Stimulated activated naive CD8-positive, alpha-beta T cell treated with anti-CD3 and anti-CD28 coated beads, Interleukin-15, amount 100 ng/mL, for 72 hours (primary cell): Measurements from ENCODE around the gene CECR2.
A peak's percentile ranks its signal among the peaks of the same experiment; 100 is the strongest.

Source experiments
- ATAC-seq: fragments of 150-1000 bp; cut with Tn5 transposase; 2 replicates; pipeline ENCODE4 v1.10.0; 2021; ENCODE audit warnings: mild to moderate bottlenecking, moderate library complexity
- DNase-seq, 2 donors: peaks; one replicate each; pipeline ENCODE4 v3.0.0; 2021 to 2022
- H3K27ac Mint-ChIP-seq, 2 donors: one replicate each; pipeline ENCODE4 v1.8.0; 2022; ENCODE audit warnings: mild to moderate bottlenecking in 2 of 2, mixed read lengths in 2 of 2, moderate library complexity in 2 of 2
- H3K27me3 Mint-ChIP-seq: one replicate; pipeline ENCODE4 v1.8.0; 2022; ENCODE audit warnings: mixed read lengths
- H3K4me1 Mint-ChIP-seq: one replicate; pipeline ENCODE4 v1.8.0; 2022; ENCODE audit warnings: mild to moderate bottlenecking, mixed read lengths
- H3K4me3 Mint-ChIP-seq, 2 donors: one replicate each; pipeline ENCODE4 v1.8.0; 2022; ENCODE audit warnings: mild to moderate bottlenecking in 2 of 2, mixed read lengths in 2 of 2, moderate library complexity in 1 of 2
- H3K9me3 Mint-ChIP-seq, 2 donors: one replicate each; pipeline ENCODE4 v1.8.0; 2022; ENCODE audit warnings: mixed read lengths in 2 of 2

The CECR2 gene

DNA sequence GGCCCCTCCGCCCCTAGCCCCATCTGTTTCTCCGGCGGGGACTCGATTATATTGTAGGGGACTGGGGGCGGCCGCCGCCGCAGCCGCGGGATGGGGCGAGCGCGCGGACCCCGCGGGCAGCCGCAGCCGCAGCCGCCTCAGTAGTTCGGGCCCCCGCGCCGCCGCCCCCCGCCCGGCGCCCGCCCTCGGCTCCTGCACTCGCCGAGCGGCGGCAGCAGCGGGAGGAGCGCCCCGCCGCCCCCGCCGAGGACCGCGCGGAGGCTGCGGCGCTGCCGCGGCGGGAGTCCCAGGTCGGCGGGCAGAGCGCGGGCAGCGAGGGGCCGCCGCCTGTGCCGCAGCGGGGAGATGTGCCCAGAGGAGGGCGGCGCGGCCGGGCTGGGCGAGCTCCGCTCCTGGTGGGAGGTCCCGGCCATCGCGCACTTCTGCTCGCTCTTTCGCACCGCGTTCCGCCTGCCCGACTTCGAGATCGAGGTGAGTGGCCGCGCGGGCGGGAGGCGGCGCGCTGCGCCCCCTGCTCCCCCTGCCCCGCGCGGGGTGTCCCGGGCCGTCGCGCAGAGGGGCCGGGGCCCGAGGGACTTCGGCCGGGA lies at the start of gene CECR2:
Gene CECR2 (plus strand): TSS at position 22 of the 587 bp plus-strand sequence. CDS start 324 bp downstream, at position 346.
- H3K27ac Mint-ChIP-seq: no peak within 1 kb of the TSS
- peaks cover 32% of the 10 kb centered on the region for H3K4me1 Mint-ChIP-seq
- peak; percentile 62 for ATAC-seq
- H3K4me3 Mint-ChIP-seq: peak within 1 kb of the TSS; percentile 85
- H3K27me3 Mint-ChIP-seq: peaks cover 54% of the 10 kb centered on the region
- no peaks in the 10 kb centered on the region for H3K9me3 Mint-ChIP-seq
- DNase-seq: peak; percentile 21 to 31

GRCh38 chr22:17319546-17319945 lies 49.7 kb upstream of the CECR2 start:
- H3K4me1 Mint-ChIP-seq: no peaks in the 10 kb centered on the region
- no peak overlapping the region for H3K4me3 Mint-ChIP-seq
- DNase-seq: no peak

DNA sequence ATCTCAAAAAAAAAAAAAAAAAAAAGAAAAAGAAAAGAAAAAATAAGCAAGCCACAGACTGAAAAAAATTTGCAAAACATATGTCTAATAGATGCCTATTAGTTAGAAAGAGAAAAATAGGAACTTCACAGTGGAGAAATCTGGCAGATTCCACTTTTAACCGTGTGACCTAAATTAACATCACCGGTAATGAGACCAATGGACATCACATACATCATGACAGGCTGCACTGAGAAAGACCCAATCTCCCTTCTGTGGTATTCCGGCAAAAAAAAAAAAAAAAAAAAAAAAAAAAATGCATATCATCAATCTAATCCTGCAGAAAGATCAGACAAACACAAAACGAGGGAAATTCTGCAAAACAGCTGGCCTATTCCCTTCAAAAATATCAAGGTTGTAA lies 46.7 kb upstream of the CECR2 start:
- Mint-ChIP-seq H3K4me3 (no peak overlapping the region), H3K4me1 (no peaks in the 10 kb centered on the region), H3K27me3 (no peaks in the 10 kb centered on the region), H3K9me3 (peaks cover 0 to 5% of the 10 kb centered on the region in 2 donors), H3K27ac (no peak overlapping the region)
- DNase-seq (no peak), ATAC-seq (no peak)

More at GRCh38 chr22:17319546-17319945, 49.7 kb upstream of the CECR2 start:
- no peaks in the 10 kb centered on the region for H3K27me3 Mint-ChIP-seq
- no peaks in the 10 kb centered on the region for H3K9me3 Mint-ChIP-seq
- no peak overlapping the region for H3K27ac Mint-ChIP-seq
- no peak for ATAC-seq

DNA sequence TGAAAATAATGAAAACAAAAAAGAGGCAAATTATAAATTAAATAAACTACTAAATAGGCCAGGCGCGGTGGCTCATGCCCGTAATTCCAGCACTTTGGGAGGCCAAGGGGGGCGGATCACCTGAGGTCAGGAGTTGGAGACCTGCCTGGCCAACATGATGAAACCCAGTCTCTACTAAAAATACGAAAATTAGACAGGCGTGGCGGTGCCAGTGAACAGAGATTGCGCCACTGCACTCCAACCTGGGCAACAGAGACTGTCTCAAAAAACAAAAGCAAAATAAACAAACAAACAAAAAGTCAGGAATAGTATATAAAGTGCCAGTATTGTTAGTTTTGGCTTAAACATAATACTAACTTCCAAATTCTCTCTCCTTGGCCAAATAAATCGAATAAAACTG lies 37.6 kb upstream of the CECR2 start:
- no peak for ATAC-seq
- Mint-ChIP-seq H3K27ac (peak overlapping the region in 1 of 2 donors; percentile 8), H3K27me3 (no peaks in the 10 kb centered on the region), H3K4me1 (no peaks in the 10 kb centered on the region), H3K9me3 (no peaks in the 10 kb centered on the region), H3K4me3 (no peak overlapping the region)
- no peak for DNase-seq

GRCh38 chr22:17332109-17332800 lies 37.0 kb upstream of the CECR2 start:
- no peak for DNase-seq
- H3K27ac Mint-ChIP-seq: peak overlapping the region in 1 of 2 donors; percentile 42
- H3K4me1 Mint-ChIP-seq: no peaks in the 10 kb centered on the region
- H3K27me3 Mint-ChIP-seq: no peaks in the 10 kb centered on the region
- H3K4me3 Mint-ChIP-seq: no peak overlapping the region
- ATAC-seq: no peak
- no peaks in the 10 kb centered on the region for H3K9me3 Mint-ChIP-seq

DNA sequence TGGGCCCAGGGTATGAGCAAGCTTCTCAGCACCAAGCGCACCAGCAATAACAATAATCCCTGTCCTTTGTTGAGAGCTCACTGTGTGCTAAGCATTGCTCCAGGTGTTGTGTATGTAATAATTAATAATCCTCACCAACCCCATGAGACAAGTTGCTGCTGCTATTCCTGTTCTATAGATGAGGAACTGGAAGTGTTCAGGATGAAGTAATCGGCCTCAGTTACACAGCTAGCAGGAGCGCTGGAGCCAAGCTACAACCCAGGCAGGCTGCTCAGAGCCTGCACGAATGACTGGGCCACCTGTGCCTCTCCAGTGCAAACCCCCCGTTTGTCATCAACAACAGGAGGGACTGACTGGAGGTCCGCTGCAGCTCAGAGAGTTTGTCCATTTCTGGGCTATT lies 35.2 kb upstream of the CECR2 start:
- no peak for DNase-seq
- Mint-ChIP-seq H3K4me1 (no peaks in the 10 kb centered on the region), H3K27ac (peak overlapping the region; percentile 29 to 63), H3K4me3 (no peak overlapping the region), H3K27me3 (no peaks in the 10 kb centered on the region), H3K9me3 (no peaks in the 10 kb centered on the region)
- no peak for ATAC-seq

GRCh38 chr22:17334983-17335382 lies 34.3 kb upstream of the CECR2 start:
- H3K27ac Mint-ChIP-seq: no peak overlapping the region

DNA sequence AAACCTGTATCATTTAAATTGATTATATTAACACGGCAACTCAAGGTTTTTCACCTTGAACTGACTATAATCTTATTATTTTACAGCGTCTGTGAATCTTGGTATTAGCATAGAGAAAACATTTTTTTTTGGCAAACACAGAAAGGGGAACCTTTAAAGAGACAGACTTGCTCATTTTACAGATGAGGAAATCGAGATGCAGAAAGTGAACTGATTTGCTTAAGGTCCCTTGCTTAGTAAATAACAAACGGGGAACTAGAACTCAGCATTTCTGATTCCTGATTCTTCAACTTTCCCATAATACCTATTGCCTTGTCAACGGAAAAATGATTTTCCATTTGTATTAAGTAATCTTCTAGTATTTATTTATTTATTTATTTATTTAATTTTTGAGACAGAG lies 33.2 kb upstream of the CECR2 start:
- Mint-ChIP-seq H3K27me3 (no peaks in the 10 kb centered on the region), H3K27ac (no peak overlapping the region), H3K4me3 (no peak overlapping the region), H3K4me1 (no peaks in the 10 kb centered on the region), H3K9me3 (no peaks in the 10 kb centered on the region)
- DNase-seq (no peak), ATAC-seq (no peak)

More at GRCh38 chr22:17334983-17335382, 34.3 kb upstream of the CECR2 start:
- Mint-ChIP-seq H3K4me1 (no peaks in the 10 kb centered on the region), H3K4me3 (no peak overlapping the region), H3K9me3 (no peaks in the 10 kb centered on the region), H3K27me3 (no peaks in the 10 kb centered on the region)
- DNase-seq: no peak
- no peak for ATAC-seq

GRCh38 chr22:17337639-17338038 lies 31.6 kb upstream of the CECR2 start:
- H3K27ac Mint-ChIP-seq: peak overlapping the region in 1 of 2 donors; percentile 49
- H3K4me3 Mint-ChIP-seq: no peak overlapping the region
- no peak for ATAC-seq
- no peaks in the 10 kb centered on the region for H3K9me3 Mint-ChIP-seq
- H3K27me3 Mint-ChIP-seq: no peaks in the 10 kb centered on the region
- no peaks in the 10 kb centered on the region for H3K4me1 Mint-ChIP-seq
- DNase-seq: no peak

- H3K9me3 Mint-ChIP-seq: no peaks in the 10 kb centered on the region
- H3K27me3 Mint-ChIP-seq: no peaks in the 10 kb centered on the region
- H3K4me3 Mint-ChIP-seq: no peak overlapping the region
- no peaks in the 10 kb centered on the region for H3K4me1 Mint-ChIP-seq
- DNase-seq (no peak), ATAC-seq (no peak)
- no peak overlapping the region for H3K27ac Mint-ChIP-seq
These were observed 30.1 kb upstream of the CECR2 start for GRCh38 chr22:17339095-17339693.

DNA sequence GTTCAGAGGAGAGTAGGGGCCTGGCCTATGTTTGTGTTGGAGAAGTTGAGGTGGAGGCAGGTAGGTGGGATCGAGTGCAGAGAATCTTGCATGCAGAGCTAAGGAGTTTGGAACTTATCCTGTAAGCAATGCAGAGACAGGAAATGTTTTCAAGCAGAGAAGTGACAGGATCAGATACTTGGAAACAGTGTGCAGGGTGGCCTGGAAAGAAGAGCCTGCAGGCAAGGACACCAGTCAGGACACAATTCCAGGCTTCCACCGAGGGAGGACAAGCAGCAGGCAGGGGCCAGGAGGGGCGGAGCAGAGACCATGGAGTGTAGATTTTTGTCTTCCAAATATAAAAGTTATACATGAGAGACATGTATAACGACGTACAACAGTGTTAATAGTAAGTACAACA lies 26.9 kb upstream of the CECR2 start:
- H3K4me1 Mint-ChIP-seq: no peaks in the 10 kb centered on the region
- no peak overlapping the region for H3K4me3 Mint-ChIP-seq
- ATAC-seq: no peak
- no peaks in the 10 kb centered on the region for H3K9me3 Mint-ChIP-seq
- H3K27me3 Mint-ChIP-seq: no peaks in the 10 kb centered on the region
- no peak for DNase-seq
- H3K27ac Mint-ChIP-seq: no peak overlapping the region

GRCh38 chr22:17343766-17344165 lies 25.5 kb upstream of the CECR2 start:
- Mint-ChIP-seq H3K9me3 (no peaks in the 10 kb centered on the region), H3K27ac (no peak overlapping the region), H3K4me3 (no peak overlapping the region), H3K4me1 (no peaks in the 10 kb centered on the region), H3K27me3 (no peaks in the 10 kb centered on the region)
- ATAC-seq: no peak
- no peak for DNase-seq

- ATAC-seq (no peak), DNase-seq (no peak)
- Mint-ChIP-seq H3K27ac (no peak overlapping the region), H3K9me3 (no peaks in the 10 kb centered on the region), H3K4me1 (no peaks in the 10 kb centered on the region), H3K4me3 (no peak overlapping the region), H3K27me3 (peaks cover 9% of the 10 kb centered on the region)
These were observed 22.7 kb upstream of the CECR2 start for GRCh38 chr22:17346578-17346977.

DNA sequence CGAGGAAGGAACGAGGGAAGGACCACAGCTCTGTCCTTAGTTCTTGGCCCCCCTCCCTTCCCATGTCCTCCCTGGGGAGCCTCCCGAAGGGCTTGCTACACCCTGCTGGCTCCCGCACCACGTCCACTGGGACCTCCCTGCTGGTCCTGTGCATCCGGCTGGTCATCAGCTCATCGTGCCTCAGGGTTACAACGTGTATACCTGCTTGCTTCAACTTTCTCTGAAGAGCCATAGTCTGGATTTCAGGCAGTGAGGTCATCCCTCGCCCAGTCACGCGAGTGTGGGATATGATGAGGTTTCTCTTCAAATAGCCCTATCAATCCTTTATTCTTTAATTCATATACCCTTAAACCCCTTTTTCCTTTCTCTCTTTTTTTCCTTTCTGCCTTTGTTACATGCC lies 21.5 kb upstream of the CECR2 start:
- ATAC-seq: no peak
- peak overlapping the region in 1 of 2 donors; percentile 21 for H3K27ac Mint-ChIP-seq
- H3K4me3 Mint-ChIP-seq: no peak overlapping the region

DNA sequence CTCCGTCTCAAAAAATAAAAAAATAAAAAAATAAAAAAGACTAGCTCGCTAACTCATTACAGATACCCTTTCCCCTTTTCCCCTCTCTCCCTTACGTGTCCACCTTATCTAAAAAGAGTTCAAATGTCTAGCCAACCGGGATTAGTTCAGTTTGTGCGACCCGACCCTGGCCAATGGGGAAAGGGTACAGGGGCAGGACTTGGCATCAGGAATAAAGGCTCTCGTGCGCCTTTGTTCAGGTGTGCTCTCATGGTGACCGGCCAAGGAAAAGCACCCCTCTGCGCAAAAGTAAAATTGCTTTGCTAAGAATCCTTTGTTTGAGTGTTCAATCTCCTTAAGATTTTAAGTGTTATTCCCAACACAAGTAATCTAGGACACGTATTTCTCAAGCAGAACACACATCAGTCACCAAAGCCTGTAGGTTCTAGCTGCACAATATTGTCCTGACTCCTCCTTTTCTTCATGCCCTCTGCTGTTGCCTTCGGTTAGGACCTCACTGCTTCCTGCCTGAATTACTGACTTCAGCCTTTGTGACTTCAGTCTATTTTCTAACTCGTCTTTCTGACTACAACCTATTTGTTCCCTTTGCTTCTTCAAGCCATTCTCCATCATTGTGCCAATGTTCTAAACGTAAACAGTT lies 20.7 kb upstream of the CECR2 start:
- H3K9me3 Mint-ChIP-seq: no peaks in the 10 kb centered on the region
- no peak for DNase-seq
- H3K4me1 Mint-ChIP-seq: no peaks in the 10 kb centered on the region
- peaks cover 9% of the 10 kb centered on the region for H3K27me3 Mint-ChIP-seq
- peak overlapping the region in 1 of 2 donors; percentile 11 for H3K27ac Mint-ChIP-seq
- no peak overlapping the region for H3K4me3 Mint-ChIP-seq
- ATAC-seq: no peak

More for the DNA sequence above, 21.5 kb upstream of the CECR2 start:
- no peak for DNase-seq
- H3K27me3 Mint-ChIP-seq: peaks cover 9% of the 10 kb centered on the region
- no peaks in the 10 kb centered on the region for H3K9me3 Mint-ChIP-seq
- no peaks in the 10 kb centered on the region for H3K4me1 Mint-ChIP-seq

DNA sequence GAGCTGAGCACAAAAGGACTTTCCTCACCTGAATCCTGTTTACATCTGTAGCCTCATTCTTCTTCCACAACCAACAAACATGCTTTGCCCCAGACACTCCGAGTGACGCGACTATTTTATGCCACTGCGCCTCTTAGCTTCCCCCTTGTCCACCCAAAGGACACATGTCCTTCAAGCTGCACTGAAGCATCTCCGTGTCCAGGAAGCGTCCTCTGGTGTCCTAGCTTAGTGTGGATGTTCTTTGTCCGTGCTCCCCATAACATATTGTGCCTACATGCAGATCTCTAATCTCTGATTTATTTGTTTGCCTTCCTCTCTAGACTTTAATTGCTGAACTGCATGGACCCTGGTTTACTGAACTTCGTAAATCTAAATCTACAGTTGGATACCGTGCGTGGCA lies 20.1 kb upstream of the CECR2 start:
- H3K4me1 Mint-ChIP-seq: no peaks in the 10 kb centered on the region
- no peaks in the 10 kb centered on the region for H3K9me3 Mint-ChIP-seq
- peak overlapping the region in 1 of 2 donors; percentile 11 for H3K27ac Mint-ChIP-seq
- H3K4me3 Mint-ChIP-seq: no peak overlapping the region
- no peak for ATAC-seq
- peaks cover 9% of the 10 kb centered on the region for H3K27me3 Mint-ChIP-seq
- DNase-seq: no peak
